HG02884 (cell line): Measurements from ENCODE around the gene VILL.
"Not testable (repeated sequence)": the region's sequence is repeated elsewhere in the genome, so short reads cannot be mapped to it uniquely, and the experiment has no call there.

ENCODE experiments used
- ATAC-seq: cut with Tn5 transposase; IDR thresholded peaks from one replicate; pipeline ENCODE4 v1.9.1; 2021; ENCODE audit warnings: mild to moderate bottlenecking, moderate library complexity; ENCODE audit not compliant: unreplicated experiment

Gene VILL

GRCh38 chr3:38031022-38031994 lies 40.7 kb downstream of the VILL start:
- no peak for ATAC-seq

GRCh38 chr3:38032328-38032865 lies 41.8 kb downstream of the VILL start:
- no peak for ATAC-seq

GRCh38 chr3:38033586-38033985 lies 43.0 kb downstream of the VILL start:
- not testable (repeated sequence) for ATAC-seq

GRCh38 chr3:38034335-38034734 lies 43.7 kb downstream of the VILL start:
- ATAC-seq, result not testable (repeated sequence)

GRCh38 chr3:38036286-38036685 lies 45.7 kb downstream of the VILL start:
- ATAC-seq, result no peak

- no peak for ATAC-seq
Measured at GRCh38 chr3:38036906-38037305, 46.3 kb downstream of the VILL start.

- no peak for ATAC-seq
Measured at GRCh38 chr3:38038447-38038911, 47.9 kb downstream of the VILL start.

- peak; percentile 62 for ATAC-seq
Measured at GRCh38 chr3:38039101-38039898, 48.7 kb downstream of the VILL start, which contains the start of gene DLEC1. Gene DLEC1, plus strand, starts transcription at chr3:38039208. Its CDS starts 18 bp downstream, at chr3:38039226.

GRCh38 chr3:38039899-38040261 lies 49.3 kb downstream of the VILL start:
- ATAC-seq, result peak; percentile 68

GRCh38 chr3:38040401-38040800 lies 49.8 kb downstream of the VILL start:
- no peak for ATAC-seq

GRCh38 chr3:38043486-38043885 lies 52.9 kb downstream of the VILL start:
- no peak for ATAC-seq

- ATAC-seq, result no peak
Measured at GRCh38 chr3:38046027-38046426, 55.4 kb downstream of the VILL start.

GRCh38 chr3:38046821-38047220 lies 56.2 kb downstream of the VILL start:
- no peak for ATAC-seq

GRCh38 chr3:38047896-38048295 lies 57.3 kb downstream of the VILL start:
- ATAC-seq, result no peak

GRCh38 chr3:38049358-38050126 lies 59.0 kb downstream of the VILL start:
- no peak for ATAC-seq

- ATAC-seq, result no peak
Measured at GRCh38 chr3:38051131-38051530, 60.5 kb downstream of the VILL start.

- ATAC-seq, result not testable (repeated sequence)
Measured at GRCh38 chr3:38053286-38053685, 62.7 kb downstream of the VILL start.

- ATAC-seq, result not testable (repeated sequence)
Measured at GRCh38 chr3:38053813-38054498, 63.4 kb downstream of the VILL start.

GRCh38 chr3:38054499-38055001 lies 64.0 kb downstream of the VILL start:
- ATAC-seq, result peak; percentile 71
